Measurements from ENCODE around the gene NELL2.
"Not testable (repeated sequence)": the region's sequence is repeated elsewhere in the genome, so short reads cannot be mapped to it uniquely, and the experiment has no call there.

Gene NELL2

GRCh38 chr12:44711736-44712135, 164.4 kb downstream of the NELL2 start:
- H3K36me3 ChIP-seq (ENCODE audit: control insufficient read depth, insufficient read depth, low read length), result no peaks in the 10 kb centered on the region
- H3K4me1 ChIP-seq (ENCODE audit: control insufficient read depth, insufficient read depth, low read length), result no peaks in the 10 kb centered on the region
- no peaks in the 10 kb centered on the region for H3K9me3 ChIP-seq (ENCODE audit: control insufficient read depth, low read length)
- no peak overlapping the region for H3K4me3 ChIP-seq (ENCODE audit: insufficient read depth, low read depth, low read length)
- no peak overlapping the region for H3K27ac ChIP-seq (ENCODE audit: insufficient read depth, low read depth, low read length, poor library complexity, severe bottlenecking)
- no peaks in the 10 kb centered on the region for H3K27me3 ChIP-seq (ENCODE audit: control insufficient read depth, insufficient read depth, low read length, poor library complexity, severe bottlenecking)
- WGBS, 2 experiments, result 100% methylated on average over 1 of the region's 1 CpG; no CpG with 5 or more reads in 1 of the 2 experiments

- no peaks in the 10 kb centered on the region for H3K27me3 ChIP-seq (ENCODE audit: control insufficient read depth, insufficient read depth, low read length, poor library complexity, severe bottlenecking)
- WGBS, 2 experiments, result 91 to 95% methylated on average over 2 of the region's 2 CpGs
- H3K27ac ChIP-seq (ENCODE audit: insufficient read depth, low read depth, low read length, poor library complexity, severe bottlenecking), result no peak overlapping the region
- H3K9me3 ChIP-seq (ENCODE audit: control insufficient read depth, low read length), result no peaks in the 10 kb centered on the region
- no peaks in the 10 kb centered on the region for H3K4me1 ChIP-seq (ENCODE audit: control insufficient read depth, insufficient read depth, low read length)
- H3K36me3 ChIP-seq (ENCODE audit: control insufficient read depth, insufficient read depth, low read length), result no peaks in the 10 kb centered on the region
- H3K4me3 ChIP-seq (ENCODE audit: insufficient read depth, low read depth, low read length), result no peak overlapping the region
Observed at GRCh38 chr12:44709166-44709565, 166.9 kb downstream of the NELL2 start.

DNA sequence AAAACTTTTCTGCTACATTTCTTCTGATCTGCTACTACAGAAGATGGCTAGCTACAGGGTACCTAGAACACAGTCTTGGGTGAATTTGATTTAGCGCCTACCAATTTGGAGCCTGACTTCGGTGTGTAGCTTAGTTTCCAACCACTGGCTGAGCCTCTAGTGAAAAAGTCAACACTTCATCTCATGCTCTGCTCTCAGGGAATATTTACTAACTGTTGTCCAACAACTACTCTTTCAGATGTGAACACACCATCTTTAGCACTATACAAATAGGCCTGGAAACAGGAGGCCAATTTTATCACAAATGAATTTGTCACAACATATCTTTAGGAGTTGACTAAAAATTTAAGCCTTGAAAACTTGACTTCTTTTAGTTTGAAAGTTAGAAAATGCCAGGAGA, 167.9 kb downstream of the NELL2 start:
- Histone ChIP-seq H3K36me3 (ENCODE audit: control insufficient read depth, insufficient read depth, low read length) (no peaks in the 10 kb centered on the region), H3K27ac (ENCODE audit: insufficient read depth, low read depth, low read length, poor library complexity, severe bottlenecking) (no peak overlapping the region), H3K4me1 (ENCODE audit: control insufficient read depth, insufficient read depth, low read length) (no peaks in the 10 kb centered on the region), H3K4me3 (ENCODE audit: insufficient read depth, low read depth, low read length) (no peak overlapping the region), H3K27me3 (ENCODE audit: control insufficient read depth, insufficient read depth, low read length, poor library complexity, severe bottlenecking) (no peaks in the 10 kb centered on the region), H3K9me3 (ENCODE audit: control insufficient read depth, low read length) (no peaks in the 10 kb centered on the region)
- WGBS, 2 experiments, result 97% methylated on average over 2 of the region's 2 CpGs

DNA sequence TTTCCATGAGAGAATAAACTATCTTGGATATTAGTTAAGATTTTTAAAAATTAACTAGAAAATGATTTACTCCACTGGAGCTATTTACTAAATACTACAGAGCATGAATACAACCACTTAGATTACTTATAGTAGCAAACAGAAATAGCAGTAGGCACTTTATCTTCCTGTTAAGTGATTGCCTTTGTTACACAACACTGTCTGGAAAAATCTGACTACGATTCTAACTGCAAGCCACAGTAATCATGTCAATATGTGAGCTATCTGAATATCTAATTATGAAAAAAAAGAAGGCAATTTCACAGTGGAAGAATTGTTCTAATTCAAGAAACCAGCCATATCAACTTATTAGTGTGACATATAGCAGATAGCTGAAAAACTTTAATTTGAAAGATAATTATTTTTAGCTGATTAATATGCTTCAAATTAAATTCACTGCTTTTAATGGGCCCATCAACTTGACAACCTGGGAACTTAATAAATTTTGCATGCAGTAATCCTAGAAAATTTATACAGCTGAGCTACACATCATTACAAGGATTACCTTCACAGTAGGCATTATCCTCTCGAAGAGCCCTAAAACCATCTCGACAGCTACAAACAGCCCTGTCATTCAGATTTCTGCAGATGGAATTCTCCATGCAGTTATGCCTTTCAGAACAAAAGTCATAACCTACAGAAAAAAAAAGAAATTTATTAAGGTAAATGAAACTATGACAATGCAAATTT, 172.8 kb downstream of the NELL2 start:
- no peaks in the 10 kb centered on the region for H3K9me3 ChIP-seq (ENCODE audit: control insufficient read depth, low read length)
- no peaks in the 10 kb centered on the region for H3K4me1 ChIP-seq (ENCODE audit: control insufficient read depth, insufficient read depth, low read length)
- 92 to 97% methylated on average over 2 to 3 of the region's 3 CpGs for WGBS, 2 experiments
- H3K4me3 ChIP-seq (ENCODE audit: insufficient read depth, low read depth, low read length), result no peak overlapping the region
- H3K27me3 ChIP-seq (ENCODE audit: control insufficient read depth, insufficient read depth, low read length, poor library complexity, severe bottlenecking), result no peaks in the 10 kb centered on the region
- H3K36me3 ChIP-seq (ENCODE audit: control insufficient read depth, insufficient read depth, low read length), result no peaks in the 10 kb centered on the region
- H3K27ac ChIP-seq (ENCODE audit: insufficient read depth, low read depth, low read length, poor library complexity, severe bottlenecking), result no peak overlapping the region

GRCh38 chr12:44697511-44697910, 178.6 kb downstream of the NELL2 start:
- Histone ChIP-seq H3K27ac (ENCODE audit: insufficient read depth, low read depth, low read length, poor library complexity, severe bottlenecking) (no peak overlapping the region), H3K27me3 (ENCODE audit: control insufficient read depth, insufficient read depth, low read length, poor library complexity, severe bottlenecking) (no peaks in the 10 kb centered on the region), H3K4me1 (ENCODE audit: control insufficient read depth, insufficient read depth, low read length) (no peaks in the 10 kb centered on the region), H3K36me3 (ENCODE audit: control insufficient read depth, insufficient read depth, low read length) (no peaks in the 10 kb centered on the region), H3K4me3 (ENCODE audit: insufficient read depth, low read depth, low read length) (no peak overlapping the region), H3K9me3 (ENCODE audit: control insufficient read depth, low read length) (no peaks in the 10 kb centered on the region)
- no CpG with 5 or more reads among the region's 2 CpGs for WGBS, 2 experiments

- Histone ChIP-seq H3K9me3 (ENCODE audit: control insufficient read depth, low read length) (no peaks in the 10 kb centered on the region), H3K36me3 (ENCODE audit: control insufficient read depth, insufficient read depth, low read length) (no peaks in the 10 kb centered on the region), H3K4me1 (ENCODE audit: control insufficient read depth, insufficient read depth, low read length) (no peaks in the 10 kb centered on the region), H3K27me3 (ENCODE audit: control insufficient read depth, insufficient read depth, low read length, poor library complexity, severe bottlenecking) (no peaks in the 10 kb centered on the region), H3K27ac (ENCODE audit: insufficient read depth, low read depth, low read length, poor library complexity, severe bottlenecking) (no peak overlapping the region), H3K4me3 (ENCODE audit: insufficient read depth, low read depth, low read length) (no peak overlapping the region)
Observed at GRCh38 chr12:44696542-44696941, 179.6 kb downstream of the NELL2 start.

DNA sequence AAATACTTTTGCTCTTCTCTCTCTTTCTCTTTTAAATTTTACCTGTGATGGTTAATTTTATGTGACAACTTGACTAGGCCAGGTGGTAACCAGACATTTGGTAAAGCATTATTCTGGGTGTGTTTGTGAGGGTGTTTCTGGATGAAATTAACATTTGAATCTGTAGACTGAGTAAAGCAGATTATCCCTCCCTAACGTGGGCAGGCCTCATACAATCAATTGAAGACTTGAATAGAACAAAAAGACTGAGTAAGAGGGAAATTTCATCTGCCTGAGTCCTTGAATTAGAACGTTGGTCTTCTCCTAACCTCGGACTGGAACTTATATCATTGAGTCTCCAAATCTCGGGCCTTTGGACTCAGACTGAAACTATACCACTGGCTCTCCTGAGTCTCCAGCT, 182.1 kb downstream of the NELL2 start:
- WGBS, 2 experiments, result 67 to 74% methylated on average over 4 of the region's 4 CpGs
- H3K36me3 ChIP-seq (ENCODE audit: control insufficient read depth, insufficient read depth, low read length), result no peaks in the 10 kb centered on the region
- no peaks in the 10 kb centered on the region for H3K27me3 ChIP-seq (ENCODE audit: control insufficient read depth, insufficient read depth, low read length, poor library complexity, severe bottlenecking)
- H3K9me3 ChIP-seq (ENCODE audit: control insufficient read depth, low read length), result no peaks in the 10 kb centered on the region
- no peak overlapping the region for H3K27ac ChIP-seq (ENCODE audit: insufficient read depth, low read depth, low read length, poor library complexity, severe bottlenecking)
- H3K4me1 ChIP-seq (ENCODE audit: control insufficient read depth, insufficient read depth, low read length), result no peaks in the 10 kb centered on the region
- H3K4me3 ChIP-seq (ENCODE audit: insufficient read depth, low read depth, low read length), result no peak overlapping the region

GRCh38 chr12:44689587-44689986, 186.5 kb downstream of the NELL2 start:
- no peaks in the 10 kb centered on the region for H3K36me3 ChIP-seq (ENCODE audit: control insufficient read depth, insufficient read depth, low read length)
- H3K4me1 ChIP-seq (ENCODE audit: control insufficient read depth, insufficient read depth, low read length), result no peaks in the 10 kb centered on the region
- no peaks in the 10 kb centered on the region for H3K27me3 ChIP-seq (ENCODE audit: control insufficient read depth, insufficient read depth, low read length, poor library complexity, severe bottlenecking)
- no peak overlapping the region for H3K27ac ChIP-seq (ENCODE audit: insufficient read depth, low read depth, low read length, poor library complexity, severe bottlenecking)
- H3K9me3 ChIP-seq (ENCODE audit: control insufficient read depth, low read length), result no peaks in the 10 kb centered on the region
- WGBS, 2 experiments, result 91 to 95% methylated on average over 3 of the region's 3 CpGs
- H3K4me3 ChIP-seq (ENCODE audit: insufficient read depth, low read depth, low read length), result no peak overlapping the region

- H3K27me3 ChIP-seq (ENCODE audit: control insufficient read depth, insufficient read depth, low read length, poor library complexity, severe bottlenecking); H3K27ac ChIP-seq (ENCODE audit: insufficient read depth, low read depth, low read length, poor library complexity, severe bottlenecking); H3K9me3 ChIP-seq (ENCODE audit: control insufficient read depth, low read length); H3K4me1 ChIP-seq (ENCODE audit: control insufficient read depth, insufficient read depth, low read length); H3K36me3 ChIP-seq (ENCODE audit: control insufficient read depth, insufficient read depth, low read length); H3K4me3 ChIP-seq (ENCODE audit: insufficient read depth, low read depth, low read length): not testable (repeated sequence)
- 93 to 95% methylated on average over 22 of the region's 22 CpGs for WGBS, 2 experiments
Observed at GRCh38 chr12:44686821-44687432, 189.2 kb downstream of the NELL2 start.

GRCh38 chr12:44677724-44678123, 198.4 kb downstream of the NELL2 start:
- Histone ChIP-seq H3K9me3 (ENCODE audit: control insufficient read depth, low read length) (no peaks in the 10 kb centered on the region), H3K36me3 (ENCODE audit: control insufficient read depth, insufficient read depth, low read length) (no peaks in the 10 kb centered on the region), H3K27ac (ENCODE audit: insufficient read depth, low read depth, low read length, poor library complexity, severe bottlenecking) (no peak overlapping the region), H3K4me1 (ENCODE audit: control insufficient read depth, insufficient read depth, low read length) (peaks cover 11% of the 10 kb centered on the region), H3K27me3 (ENCODE audit: control insufficient read depth, insufficient read depth, low read length, poor library complexity, severe bottlenecking) (no peaks in the 10 kb centered on the region), H3K4me3 (ENCODE audit: insufficient read depth, low read depth, low read length) (no peak overlapping the region)

Measured in ectodermal cell (in vitro differentiated cells).